Natural killer cell (primary cell): ENCODE data around the gene IFI44. TPM values are rescaled to one million over a fixed set of nuclear protein-coding genes. Genes with fewer than 3 reads are reported as not detected.

Experiments used
- ATAC-seq, 3 donors: fragments of 150-1000 bp in 2 of 3; fragments of 200-7000 bp in 1 of 3; cut with Tn5 transposase; 1 replicate in 1 of 3; 2 replicates in 2 of 3; pipeline ENCODE4 v1.10.0; 2021; ENCODE audit warnings: mild to moderate bottlenecking in 2 of 3, moderate library complexity in 2 of 3
- DNase-seq, 2 donors: peaks; one replicate each; pipeline versions ENCODE4 v3.0.0 to v3.0.0-alpha.2; 2013 to 2021; ENCODE audit warnings: mixed read lengths in 1 of 2
- H3K27ac ChIP-seq: one replicate; pipeline ENCODE4 v1.5.1; 2013; ENCODE audit warnings: mild to moderate bottlenecking, low read length
- H3K27me3 ChIP-seq: one replicate; pipeline ENCODE4 v1.6.1; 2013; ENCODE audit warnings: low read length; ENCODE audit not compliant: control insufficient read depth, insufficient read depth
- H3K36me3 ChIP-seq: one replicate; pipeline ENCODE4 v1.6.1; 2013; ENCODE audit warnings: low read length; ENCODE audit not compliant: control insufficient read depth, insufficient read depth
- H3K4me1 ChIP-seq: one replicate; pipeline ENCODE4 v1.6.1; 2013; ENCODE audit warnings: low read length; ENCODE audit not compliant: control insufficient read depth, insufficient read depth
- H3K4me3 ChIP-seq: one replicate; pipeline ENCODE4 v1.5.1; 2013; ENCODE audit warnings: low read length
- H3K9me3 ChIP-seq: one replicate; pipeline ENCODE4 v1.6.1; 2013; ENCODE audit warnings: low read length; ENCODE audit not compliant: control insufficient read depth, insufficient read depth
- H3K27ac Mint-ChIP-seq, 2 donors: one replicate each; pipeline ENCODE4 v1.8.0; 2022; ENCODE audit warnings: mild to moderate bottlenecking in 2 of 2, mixed read lengths in 2 of 2, moderate library complexity in 1 of 2
- H3K27me3 Mint-ChIP-seq, 2 donors: one replicate each; pipeline ENCODE4 v1.8.0; 2022; ENCODE audit warnings: low read depth in 2 of 2, mixed read lengths in 2 of 2
- H3K36me3 Mint-ChIP-seq: one replicate; pipeline ENCODE4 v1.8.0; 2022; ENCODE audit warnings: mixed read lengths
- H3K4me1 Mint-ChIP-seq, 2 donors: one replicate each; pipeline ENCODE4 v1.8.0; 2022; ENCODE audit warnings: mixed read lengths in 2 of 2
- H3K4me3 Mint-ChIP-seq: one replicate; pipeline ENCODE4 v1.8.0; 2022; ENCODE audit warnings: mild to moderate bottlenecking, moderate library complexity, mixed read lengths
- H3K9me3 Mint-ChIP-seq, 2 donors: one replicate each; pipeline ENCODE4 v1.8.0; 2022; ENCODE audit warnings: mixed read lengths in 2 of 2
- CTCF ChIP-seq: fragments of 200-600 bp; IDR thresholded peaks from one replicate; pipeline ENCODE4 v1.8.0; 2022; ENCODE audit warnings: antibody characterized with exemption
- WGBS: methylation state at CpG from one replicate; pipeline ENCODE4 v1.1.7; 2013; ENCODE audit warnings: missing lambda C conversion rate; ENCODE audit not compliant: insufficient coverage; 5-methylcytosine and 5-hydroxymethylcytosine counted together
- intact Hi-C: fragments of 100-400 bp; cut with micrococcal nuclease; formaldehyde crosslinking; loops from one replicate; pipeline ENCODE4 v1.14.2; 2022
- total RNA-seq, 4 donors: library from RNA; stranded (reverse); fragments of 120-200 nt in 1 of 4; gene quantifications; one replicate each; pipeline versions ENCODE4 v1.2.3 to v1.2.4, GENCODE V29; 2013 to 2022

The IFI44 gene
- total RNA-seq, 3 donors from 2014 or later (not counting 1 experiment from before 2014, with no cell fraction given): 34.6 to 60.2 (median 35.5) TPM

- Histone ChIP-seq H3K27ac (no peak overlapping the region), H3K36me3 (no peaks in the 10 kb centered on the region), H3K4me1 (no peaks in the 10 kb centered on the region), H3K9me3 (no peaks in the 10 kb centered on the region), H3K27me3 (no peaks in the 10 kb centered on the region), H3K4me3 (no peak overlapping the region)
- 83% methylated on average over 2 of the region's 3 CpGs for WGBS
- no peak for TF ChIP-seq CTCF
- ATAC-seq (no peak), DNase-seq (no peak)
- peaks cover 0 to 7% of the 10 kb centered on the region in 2 donors for H3K27me3 Mint-ChIP-seq
- H3K9me3 Mint-ChIP-seq: no peaks in the 10 kb centered on the region
- peaks cover 7% of the 10 kb centered on the region in 2 donors for H3K4me1 Mint-ChIP-seq
- no peaks in the 10 kb centered on the region for H3K36me3 Mint-ChIP-seq
- intact Hi-C loops: loop anchor here (2.0 kb wide), 1 partner anchor 533 kb away; no protein-coding TSS in a partner anchor
- no peak overlapping the region for H3K27ac Mint-ChIP-seq
- no peak overlapping the region for H3K4me3 Mint-ChIP-seq
These were observed 28.2 kb downstream of the IFI44 start for GRCh38 chr1:78677788-78678187.

GRCh38 chr1:78678324-78678723, 28.7 kb downstream of the IFI44 start:
- Mint-ChIP-seq H3K27me3 (peaks cover 0 to 7% of the 10 kb centered on the region in 2 donors), H3K9me3 (no peaks in the 10 kb centered on the region), H3K4me3 (no peak overlapping the region), H3K27ac (no peak overlapping the region), H3K4me1 (peaks cover 7% of the 10 kb centered on the region in 2 donors), H3K36me3 (no peaks in the 10 kb centered on the region)
- Histone ChIP-seq H3K27me3 (no peaks in the 10 kb centered on the region), H3K4me3 (no peak overlapping the region), H3K4me1 (no peaks in the 10 kb centered on the region), H3K9me3 (no peaks in the 10 kb centered on the region), H3K36me3 (no peaks in the 10 kb centered on the region), H3K27ac (no peak overlapping the region)
- ATAC-seq (no peak), DNase-seq (no peak)
- no peak for TF ChIP-seq CTCF
- intact Hi-C loops: no loop called here

GRCh38 chr1:78681265-78681664, 31.6 kb downstream of the IFI44 start:
- Histone ChIP-seq H3K36me3 (no peaks in the 10 kb centered on the region), H3K4me1 (no peaks in the 10 kb centered on the region), H3K4me3 (no peak overlapping the region), H3K27me3 (no peaks in the 10 kb centered on the region), H3K9me3 (no peaks in the 10 kb centered on the region), H3K27ac (no peak overlapping the region)
- intact Hi-C loops: no loop called here
- H3K4me1 Mint-ChIP-seq: peaks cover 7% of the 10 kb centered on the region in 2 donors
- 80% methylated on average over 2 of the region's 2 CpGs for WGBS
- no peak overlapping the region for H3K27ac Mint-ChIP-seq
- ATAC-seq (no peak), DNase-seq (no peak)
- no peak for TF ChIP-seq CTCF
- H3K27me3 Mint-ChIP-seq: peaks cover 8 to 19% of the 10 kb centered on the region in 2 donors
- H3K9me3 Mint-ChIP-seq: no peaks in the 10 kb centered on the region
- H3K36me3 Mint-ChIP-seq: no peaks in the 10 kb centered on the region
- no peak overlapping the region for H3K4me3 Mint-ChIP-seq

- Histone ChIP-seq H3K27ac (no peak overlapping the region), H3K36me3 (no peaks in the 10 kb centered on the region), H3K4me3 (no peak overlapping the region), H3K9me3 (no peaks in the 10 kb centered on the region), H3K27me3 (no peaks in the 10 kb centered on the region), H3K4me1 (no peaks in the 10 kb centered on the region)
- intact Hi-C loops: no loop called here
- no peak for TF ChIP-seq CTCF
- no peaks in the 10 kb centered on the region for H3K36me3 Mint-ChIP-seq
- peaks cover 8 to 19% of the 10 kb centered on the region in 2 donors for H3K27me3 Mint-ChIP-seq
- 79% methylated on average over 3 of the region's 3 CpGs for WGBS
- H3K4me1 Mint-ChIP-seq: peaks cover 7% of the 10 kb centered on the region in 2 donors
- no peaks in the 10 kb centered on the region for H3K9me3 Mint-ChIP-seq
- H3K27ac Mint-ChIP-seq: no peak overlapping the region
- ATAC-seq (no peak), DNase-seq (no peak)
- H3K4me3 Mint-ChIP-seq: no peak overlapping the region
These were observed 32.9 kb downstream of the IFI44 start for GRCh38 chr1:78682496-78682895.
